SK-N-DZ (cell line): ENCODE results near the gene ITGB6.
"Not testable (repeated sequence)": the region's sequence is repeated elsewhere in the genome, so short reads cannot be mapped to it uniquely, and the experiment has no call there.

ENCODE experiments used
- DNase-seq: peaks from one replicate; pipeline ENCODE4 v3.0.0-alpha.2; 2015; ENCODE audit warnings: low spot score

ITGB6 gene

DNA sequence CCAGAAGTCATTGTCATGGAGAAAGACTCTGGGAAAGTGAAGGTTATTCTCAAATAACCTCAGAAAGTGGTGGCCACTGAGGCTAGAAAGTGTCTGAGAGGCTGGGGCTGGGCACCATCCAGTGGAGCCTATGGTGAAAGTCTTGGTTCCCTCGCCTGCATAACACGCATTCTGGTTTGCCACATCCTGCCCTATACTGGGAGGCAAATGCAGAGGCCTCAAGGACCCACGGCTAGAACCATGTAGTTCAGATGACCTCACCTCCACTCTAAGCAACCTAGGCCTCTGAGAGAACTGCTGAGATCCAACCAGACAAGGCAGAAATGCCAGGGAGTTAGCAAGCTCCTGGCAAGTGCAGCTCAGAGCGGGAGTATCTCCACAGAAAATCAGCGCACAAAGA, 5.1 kb downstream of the ITGB6 start:
- no peak for DNase-seq

DNA sequence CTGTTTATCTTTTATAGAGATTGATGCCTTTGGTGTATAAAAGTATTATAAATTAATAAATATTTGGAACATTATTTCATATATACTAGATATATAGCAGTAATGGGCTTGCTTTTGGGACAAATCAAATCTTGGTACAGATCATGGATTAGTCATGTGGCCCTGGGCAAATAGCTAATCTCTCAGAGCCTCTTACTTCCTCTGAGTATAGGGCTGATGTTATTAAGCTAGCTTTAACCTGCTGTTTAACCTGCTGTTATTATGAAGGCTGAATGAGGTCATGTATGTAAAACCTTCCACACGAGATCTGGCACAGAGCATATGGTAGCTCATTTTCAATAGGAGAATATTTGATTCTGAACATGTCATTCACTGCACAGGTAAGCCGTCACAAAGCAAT, 5.7 kb downstream of the ITGB6 start:
- DNase-seq = no peak

DNA sequence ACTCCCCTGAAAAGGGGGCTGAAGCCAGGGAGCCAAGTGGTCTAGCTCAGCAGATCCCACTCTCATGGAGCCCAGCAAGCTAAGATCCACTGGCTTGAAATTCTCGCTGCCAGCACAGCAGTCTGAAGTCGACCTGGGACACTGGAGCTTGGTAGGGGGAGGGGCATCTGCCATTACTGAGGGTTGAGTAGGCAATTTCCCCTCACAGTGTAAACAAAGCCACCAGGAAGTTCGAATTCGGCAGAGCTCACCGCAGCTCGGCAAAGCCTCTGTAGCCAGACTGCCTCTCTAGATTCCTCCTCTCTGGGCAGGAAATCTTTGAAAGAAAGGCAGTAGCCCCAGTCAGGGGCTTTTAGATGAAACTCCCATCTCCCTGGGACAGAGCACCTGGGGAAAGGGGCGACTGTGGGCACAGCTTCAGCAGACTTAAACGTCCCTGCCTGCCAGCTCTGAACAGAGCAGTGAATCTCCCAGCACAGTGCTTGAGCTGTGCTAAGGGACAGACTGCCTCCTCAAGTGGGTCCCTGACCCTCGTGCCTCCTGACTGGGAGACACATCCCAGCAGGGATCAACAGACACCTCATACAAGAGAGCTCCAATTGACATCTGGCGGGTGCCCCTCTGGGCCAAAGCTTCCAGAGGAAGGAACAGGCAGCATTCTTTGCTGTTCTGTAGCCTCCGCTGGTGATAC, 18.8 kb downstream of the ITGB6 start:
- DNase-seq = not testable (repeated sequence)

DNA sequence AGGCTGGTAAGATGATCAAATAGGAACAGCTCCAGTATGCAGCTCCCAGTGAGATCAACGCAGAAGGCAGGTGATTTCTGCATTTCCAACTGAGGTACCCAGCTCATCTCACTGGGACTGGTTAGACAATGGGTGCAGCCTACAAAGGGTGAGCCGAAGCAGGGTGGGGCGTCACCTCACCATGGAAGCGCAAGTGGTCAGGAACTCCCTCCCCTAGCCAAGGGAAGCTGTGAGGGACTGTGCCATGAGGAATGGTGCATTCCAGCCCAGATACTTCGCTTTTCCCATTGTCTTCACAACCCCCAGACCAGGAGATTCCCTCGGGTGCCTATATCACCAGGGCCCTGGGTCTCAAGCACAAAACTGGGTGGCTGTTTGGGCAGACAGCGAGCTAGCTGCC, 19.4 kb downstream of the ITGB6 start:
- not testable (repeated sequence) for DNase-seq

DNA sequence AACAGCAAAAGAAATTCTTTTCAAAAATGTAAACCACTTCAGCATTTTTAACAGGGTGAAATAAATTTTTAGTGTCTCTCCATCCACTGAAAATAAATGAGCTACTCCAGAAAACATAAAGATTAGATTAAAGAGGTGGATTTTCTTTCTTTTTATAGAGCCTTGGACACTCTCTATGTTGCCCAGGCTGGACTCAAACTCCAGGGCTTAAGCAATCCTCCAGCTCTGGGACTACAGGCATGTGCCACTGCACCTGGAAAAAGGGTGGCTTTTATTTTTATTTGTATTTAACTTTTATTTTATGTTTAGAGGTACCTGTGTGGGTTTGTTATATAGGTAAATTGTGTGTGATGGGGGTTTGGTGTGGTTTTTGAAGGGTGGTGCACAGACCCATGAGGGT, 19.9 kb downstream of the ITGB6 start:
- no peak for DNase-seq

DNA sequence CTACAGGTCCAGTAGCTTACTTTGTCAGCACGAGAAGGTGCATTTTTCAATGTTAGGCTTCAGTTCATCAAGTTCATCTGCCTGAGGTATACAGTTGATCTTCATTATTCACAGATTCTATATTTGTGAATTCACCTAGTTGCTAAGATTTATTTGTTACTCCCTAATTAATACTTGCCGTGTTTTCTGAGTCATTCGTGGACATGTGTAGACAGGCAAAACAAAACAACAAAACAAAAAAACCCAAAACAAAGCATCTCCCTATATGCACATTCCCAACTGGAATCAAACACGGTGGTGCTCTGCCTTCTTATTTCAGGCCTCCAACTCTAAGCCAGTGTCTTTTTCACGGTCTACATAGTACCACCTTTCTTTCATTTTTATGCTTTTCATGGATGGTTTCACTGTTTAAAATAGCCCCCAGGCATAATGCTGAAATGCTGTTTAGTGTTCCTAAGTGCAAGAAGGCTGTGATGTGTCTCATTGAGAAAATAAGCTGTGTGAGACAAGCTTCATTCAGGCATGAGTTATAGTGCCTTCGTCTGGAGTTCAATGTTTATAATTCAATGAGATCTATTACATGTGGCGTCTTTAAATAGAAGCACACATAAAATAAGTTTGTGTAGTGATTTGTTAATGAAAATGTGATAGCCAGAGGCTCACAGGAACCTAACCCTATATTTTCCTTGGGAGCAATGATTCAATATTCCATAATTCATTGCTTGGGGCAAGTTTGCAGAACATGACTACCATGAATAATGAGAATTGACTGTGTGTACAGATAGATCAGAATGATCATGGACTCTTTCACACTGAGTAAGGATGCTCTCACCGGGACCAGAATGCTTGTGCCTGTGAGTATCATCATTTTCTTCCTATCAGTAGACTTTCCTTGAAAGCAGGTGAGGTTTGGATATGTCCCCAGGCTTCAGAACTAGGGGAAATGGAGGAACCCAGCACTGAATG, 24.6 kb downstream of the ITGB6 start:
- no peak for DNase-seq

DNA sequence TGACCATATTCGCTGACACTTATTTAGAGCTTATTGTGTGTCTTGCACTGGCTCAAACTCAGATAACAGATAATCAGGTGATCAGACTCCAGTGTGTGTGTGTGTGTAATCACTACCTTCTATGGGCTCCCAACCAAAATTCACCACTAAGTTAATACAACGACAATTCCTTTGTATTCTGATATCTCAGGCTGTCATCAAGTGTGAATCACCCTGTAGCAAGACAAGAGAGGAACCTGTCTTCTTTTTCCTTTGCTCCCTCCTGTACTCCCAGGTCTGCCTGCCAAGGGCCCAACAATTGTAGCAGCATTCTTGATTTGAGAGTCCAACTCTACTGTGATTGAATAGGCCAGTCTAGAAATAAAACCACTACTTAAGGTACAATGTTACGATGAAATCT, 25.8 kb downstream of the ITGB6 start:
- no peak for DNase-seq

DNA sequence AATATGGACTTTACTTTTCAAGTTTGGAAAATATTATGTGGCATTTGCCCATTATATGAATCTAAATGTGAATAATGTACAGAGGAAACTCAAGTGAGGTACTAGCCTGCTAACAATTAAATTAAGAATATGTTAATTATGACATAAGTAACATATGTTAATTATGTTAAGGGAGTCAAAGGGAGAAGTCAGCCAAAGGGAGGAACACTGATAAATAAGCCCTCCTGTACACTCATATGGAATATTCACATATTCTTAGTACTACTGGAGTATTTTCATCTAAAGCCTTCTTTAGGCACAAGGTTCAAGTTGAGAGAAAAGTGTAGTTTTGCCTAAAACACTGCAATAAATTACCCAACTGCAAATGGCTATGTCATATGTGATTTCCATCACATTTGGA, 30.1 kb downstream of the ITGB6 start:
- no peak for DNase-seq

DNA sequence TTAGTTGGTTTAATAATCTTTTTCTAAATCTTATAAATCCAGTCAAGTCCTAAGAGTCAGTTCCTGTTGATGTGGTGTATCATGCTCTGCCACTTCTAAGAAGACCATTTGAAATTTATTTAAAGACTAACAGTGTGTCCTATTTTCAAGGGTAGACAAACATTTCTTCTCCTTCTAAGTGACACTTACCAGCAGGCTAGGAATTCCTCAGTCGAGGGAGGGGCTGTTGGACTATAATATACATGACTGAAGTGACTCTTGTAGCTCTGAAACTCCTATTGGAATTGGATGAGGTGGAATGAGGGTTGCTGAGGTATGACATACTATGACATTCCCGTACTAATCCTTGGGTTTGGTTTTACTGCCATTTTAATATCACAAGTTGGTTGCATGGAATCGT, 30.6 kb downstream of the ITGB6 start:
- no peak for DNase-seq

DNA sequence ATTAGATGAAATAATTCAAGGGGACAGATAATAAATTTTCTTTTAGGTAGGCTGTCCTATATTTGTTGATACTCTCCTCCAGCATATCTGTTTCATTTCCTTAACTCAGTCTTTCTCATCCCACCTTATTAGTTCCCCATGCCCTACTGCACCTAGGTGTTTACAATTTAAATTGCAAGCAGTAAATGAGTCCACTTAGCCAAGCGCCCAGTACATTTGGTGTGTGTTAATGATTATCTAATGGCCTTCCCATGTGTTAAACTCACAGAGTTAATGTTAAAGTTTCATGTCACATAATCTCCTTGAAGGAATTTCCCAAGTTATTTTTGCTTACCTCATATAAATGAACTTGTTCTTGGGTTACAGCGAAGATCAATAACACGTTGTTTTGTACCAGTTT, 31.2 kb downstream of the ITGB6 start:
- no peak for DNase-seq

DNA sequence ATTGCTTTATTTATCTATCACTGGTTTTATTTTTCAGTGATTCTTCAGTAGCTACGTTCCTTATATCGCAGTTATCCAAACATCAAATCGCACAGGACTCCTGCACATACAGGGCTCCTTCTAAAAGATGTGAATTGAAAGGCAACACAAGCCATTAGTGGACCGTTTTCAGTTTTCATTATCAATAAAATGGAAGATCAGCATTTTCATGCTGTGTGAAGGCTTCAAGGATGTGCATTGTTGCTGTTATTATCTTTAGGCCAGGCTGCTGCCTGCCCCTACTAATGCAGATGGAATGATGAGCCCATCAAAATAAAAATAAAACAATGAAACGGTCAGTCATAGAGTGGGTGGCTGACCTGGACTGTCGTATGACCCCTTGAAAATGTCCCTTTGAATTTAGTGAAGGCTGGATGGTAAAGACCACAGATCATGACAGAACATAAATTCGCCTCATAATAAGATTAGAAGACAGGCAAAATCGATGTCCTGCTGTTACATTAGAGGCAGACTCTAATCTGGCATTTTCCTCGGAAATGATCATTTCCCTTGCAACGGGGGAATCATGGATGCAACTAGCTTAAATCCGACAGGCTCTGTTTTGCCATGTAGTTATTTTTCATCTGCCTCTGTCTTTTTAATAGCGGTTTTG, 32.9 kb downstream of the ITGB6 start:
- peak; percentile 87 for DNase-seq

DNA sequence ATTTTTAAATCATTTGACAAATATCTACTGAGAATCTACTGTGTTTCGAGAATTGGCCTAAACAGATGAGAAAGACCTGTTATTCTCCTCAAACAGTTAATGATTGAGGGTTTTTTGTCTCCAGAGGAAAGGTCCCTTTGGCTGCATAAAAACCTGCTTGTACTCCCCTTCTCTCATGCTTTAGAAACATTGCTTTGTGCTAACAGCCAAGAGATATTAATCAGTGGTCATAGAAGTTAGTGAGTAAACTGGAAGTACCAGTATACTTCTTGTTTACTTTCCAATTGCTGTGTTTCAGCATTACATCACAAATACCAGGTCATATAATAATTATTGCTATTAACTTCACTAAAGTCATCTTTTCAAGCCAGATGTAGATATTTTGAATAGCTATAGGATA, 34.1 kb downstream of the ITGB6 start:
- DNase-seq = no peak

DNA sequence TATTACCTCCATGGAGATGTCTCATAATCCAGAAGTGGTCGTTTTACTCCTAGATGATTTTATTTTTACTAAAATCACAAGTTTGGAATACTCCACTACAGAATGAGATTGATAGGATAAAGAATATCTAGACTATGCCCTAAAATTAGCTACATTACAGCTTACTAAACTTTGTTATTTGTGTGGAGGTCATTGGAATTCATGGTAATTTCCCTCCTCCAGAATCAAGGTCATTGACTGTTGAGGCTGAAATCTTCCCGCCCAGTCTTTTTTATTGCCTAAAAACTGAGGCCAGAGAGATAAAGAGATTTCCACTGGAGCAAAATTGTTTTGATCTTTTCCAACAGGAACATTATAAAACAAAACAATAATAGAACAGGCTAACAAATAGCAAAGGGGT, 35.0 kb downstream of the ITGB6 start:
- DNase-seq = no peak

DNA sequence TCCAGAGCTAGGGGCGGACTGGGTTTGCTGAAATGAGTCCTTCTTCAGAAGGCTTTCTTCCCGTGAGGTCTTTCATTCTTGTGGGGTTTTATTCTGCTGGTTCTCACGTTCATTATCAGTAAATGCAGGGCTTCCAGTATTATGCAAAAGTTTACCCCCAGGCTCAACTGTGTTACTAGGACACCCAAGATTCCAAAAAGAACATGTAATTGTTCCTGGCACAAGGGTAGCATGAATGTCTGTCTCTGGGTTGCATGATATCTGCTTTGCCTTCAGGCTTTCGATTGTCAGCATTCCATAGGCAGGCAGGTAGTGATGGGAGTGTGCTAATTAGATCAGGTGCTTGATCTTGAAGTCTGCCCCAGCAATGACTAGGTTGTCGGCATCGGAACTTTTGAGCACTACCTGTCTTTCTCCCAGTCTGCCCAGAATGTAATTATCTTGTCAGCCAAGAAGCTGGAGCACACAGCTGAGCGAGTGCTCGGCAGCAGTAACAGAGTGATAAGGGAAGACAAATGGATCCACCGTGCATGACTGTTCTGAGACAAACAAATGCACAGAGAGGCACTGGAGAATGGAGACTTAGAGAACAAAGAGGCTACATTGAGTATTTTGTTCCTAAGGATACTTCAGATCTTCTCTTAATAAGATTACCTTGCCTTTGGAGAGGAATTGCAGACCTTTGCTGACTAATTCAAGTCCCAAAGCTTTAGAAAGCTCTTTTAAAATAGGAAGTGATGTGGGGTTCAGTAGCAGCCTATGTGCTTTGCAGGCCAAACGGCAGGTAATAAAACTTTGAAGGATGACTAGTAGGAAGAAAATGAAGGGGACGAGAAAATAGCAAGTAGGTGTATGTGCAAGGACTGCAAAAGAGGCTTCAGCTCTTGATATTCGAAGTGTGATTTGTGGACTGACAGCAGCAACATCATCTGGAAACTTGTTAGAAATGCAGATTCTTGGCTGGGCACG, 41.9 kb downstream of the ITGB6 start:
- DNase-seq = peak; percentile 69

DNA sequence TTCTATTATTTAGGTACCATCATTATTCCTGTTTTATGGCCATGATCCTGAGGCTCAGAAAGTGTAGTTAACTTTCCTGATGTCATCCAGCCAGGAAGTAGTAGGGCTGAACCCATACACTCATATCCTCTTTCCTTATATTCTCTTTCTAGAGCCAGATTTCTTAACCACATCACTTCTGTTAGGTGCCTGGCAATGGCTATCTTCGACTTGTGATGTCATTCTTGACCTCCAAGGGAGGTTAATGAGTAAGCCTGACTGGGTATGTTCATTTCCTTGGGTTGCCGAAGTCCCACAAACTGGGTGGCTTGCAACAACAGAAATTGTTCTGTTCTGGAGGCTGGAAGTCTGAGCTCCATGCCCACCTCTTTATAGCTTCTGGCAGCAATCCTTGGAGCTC, 43.4 kb downstream of the ITGB6 start:
- no peak for DNase-seq

DNA sequence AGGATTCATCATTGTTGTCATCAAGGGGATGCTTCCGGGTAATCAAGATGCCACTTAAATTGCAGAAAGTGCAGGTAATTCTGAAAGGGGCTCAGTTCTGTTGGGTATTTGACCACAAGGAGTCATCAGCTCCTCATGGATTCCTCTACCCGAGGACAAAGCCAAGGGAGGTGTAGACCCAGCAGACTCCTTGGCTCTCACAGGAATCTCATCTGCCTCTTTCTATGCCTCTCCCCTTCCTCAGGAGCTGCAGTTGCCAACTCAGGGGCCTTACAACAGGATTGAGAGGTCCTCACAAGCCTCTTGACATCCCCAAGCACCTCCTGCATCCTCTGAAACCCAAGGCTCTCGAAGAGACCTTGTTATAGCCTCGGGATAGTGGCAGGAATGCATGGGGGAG, 44.0 kb downstream of the ITGB6 start:
- DNase-seq = no peak

DNA sequence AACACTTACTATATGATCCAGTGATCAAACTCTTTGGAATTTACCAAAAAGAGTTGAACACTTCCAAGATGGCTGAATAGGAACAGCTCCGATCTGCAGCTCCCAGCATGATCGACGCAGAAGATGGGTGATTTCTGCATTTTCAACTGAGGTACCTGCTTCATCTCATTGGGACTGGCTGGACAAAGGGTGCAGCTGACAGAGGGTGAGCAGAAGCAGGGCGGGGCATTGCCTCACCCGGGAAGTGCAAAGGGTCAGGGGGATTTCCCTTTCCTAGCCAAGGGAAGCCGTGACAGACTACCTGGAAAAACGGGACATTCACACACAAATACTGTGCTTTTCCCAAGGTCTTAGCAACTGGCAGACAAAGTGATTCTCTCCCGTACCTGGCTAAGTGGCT, 51.7 kb downstream of the ITGB6 start:
- DNase-seq = not testable (repeated sequence)

DNA sequence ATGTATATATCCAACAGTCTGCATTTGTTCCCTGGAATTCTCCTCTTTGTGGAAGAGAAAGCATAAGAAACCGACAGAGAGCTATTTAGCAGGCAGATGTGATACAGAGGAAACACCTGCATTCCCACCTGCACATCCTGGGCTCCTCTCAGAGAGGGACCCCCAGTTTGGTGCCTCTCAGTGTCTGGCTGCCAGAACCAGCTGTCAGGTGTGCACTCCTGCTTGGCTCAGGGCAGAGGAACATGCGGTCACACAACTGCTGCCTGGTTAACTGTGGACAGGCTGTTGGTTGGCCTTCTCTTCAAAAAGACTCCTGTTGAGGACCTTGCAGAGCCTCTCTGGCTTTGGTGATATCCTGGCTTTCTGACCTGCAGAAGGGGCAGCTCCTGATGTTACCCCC, 54.6 kb downstream of the ITGB6 start:
- DNase-seq = no peak

DNA sequence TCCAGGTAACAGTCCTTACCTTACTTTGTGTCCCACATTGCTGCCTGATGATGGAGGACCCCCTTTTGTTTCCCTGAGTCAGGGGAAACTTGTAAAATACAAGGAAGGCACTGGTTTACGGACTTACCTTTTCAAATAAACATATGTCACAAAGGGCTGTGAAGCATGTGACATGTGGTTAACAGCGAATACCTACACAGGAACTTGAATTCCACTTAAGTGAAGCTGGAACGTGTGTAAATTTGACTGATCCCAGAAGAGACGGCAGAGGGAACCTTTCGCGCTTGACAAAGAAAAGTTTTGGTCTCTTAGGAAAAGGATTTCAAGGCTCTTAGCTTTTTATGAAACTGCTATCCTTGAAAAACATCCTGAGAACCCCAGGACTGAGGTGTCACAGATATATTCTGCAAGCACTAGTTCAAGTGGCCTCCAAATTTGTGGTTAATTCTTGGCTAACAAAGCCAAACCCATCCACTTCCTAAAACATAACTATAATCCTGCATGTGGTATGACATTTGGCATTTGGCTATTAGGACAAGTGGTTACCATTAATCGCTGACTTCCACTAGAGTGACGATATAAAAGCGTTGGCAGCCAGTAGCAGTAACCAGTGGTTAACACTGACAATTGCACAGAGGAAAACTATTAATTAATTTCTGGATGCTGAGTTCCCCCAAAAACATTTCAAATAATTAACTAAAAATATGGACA, 55.6 kb downstream of the ITGB6 start:
- no peak for DNase-seq

DNA sequence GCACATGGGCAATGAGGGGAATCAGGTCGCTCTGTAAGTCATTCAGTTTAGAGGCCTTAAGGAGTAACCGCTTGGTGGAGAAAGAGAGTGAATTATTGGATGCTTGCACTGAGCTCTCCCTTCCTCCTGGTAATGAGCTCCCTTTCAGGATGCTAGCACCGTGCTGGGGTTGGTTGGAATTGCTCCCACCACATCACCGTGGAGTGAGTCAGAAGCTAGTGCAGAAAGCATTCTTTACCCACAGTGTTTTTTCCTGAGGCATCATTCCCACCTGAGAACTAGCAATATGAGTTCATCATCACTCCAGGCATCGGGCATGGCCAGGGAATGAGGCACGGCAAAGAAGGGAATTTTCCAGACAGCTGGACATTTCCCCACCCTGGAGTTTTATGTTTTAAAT, 57.6 kb downstream of the ITGB6 start:
- DNase-seq = no peak

DNA sequence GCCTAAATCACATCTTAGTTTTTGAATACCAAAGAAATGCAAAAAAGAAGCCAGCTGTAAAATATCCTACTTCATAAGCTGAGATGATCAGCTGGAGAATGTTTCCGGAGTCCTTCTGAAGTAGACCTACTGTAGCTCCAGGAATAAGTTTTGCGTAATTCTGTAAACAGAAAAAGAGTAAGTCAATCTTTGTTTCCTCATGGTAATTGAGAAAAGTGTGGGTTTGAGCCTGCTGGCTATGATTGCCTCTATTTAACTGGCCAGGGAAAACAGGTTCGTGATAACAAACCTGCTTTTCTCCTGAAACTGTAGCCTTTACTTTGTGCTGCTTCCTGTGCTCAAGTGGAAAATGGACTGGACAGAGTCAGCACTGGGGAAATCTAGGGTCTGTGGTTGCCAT, 58.2 kb downstream of the ITGB6 start:
- no peak for DNase-seq
